ENCODE data around the gene LRMDA.

The LRMDA gene

DNA sequence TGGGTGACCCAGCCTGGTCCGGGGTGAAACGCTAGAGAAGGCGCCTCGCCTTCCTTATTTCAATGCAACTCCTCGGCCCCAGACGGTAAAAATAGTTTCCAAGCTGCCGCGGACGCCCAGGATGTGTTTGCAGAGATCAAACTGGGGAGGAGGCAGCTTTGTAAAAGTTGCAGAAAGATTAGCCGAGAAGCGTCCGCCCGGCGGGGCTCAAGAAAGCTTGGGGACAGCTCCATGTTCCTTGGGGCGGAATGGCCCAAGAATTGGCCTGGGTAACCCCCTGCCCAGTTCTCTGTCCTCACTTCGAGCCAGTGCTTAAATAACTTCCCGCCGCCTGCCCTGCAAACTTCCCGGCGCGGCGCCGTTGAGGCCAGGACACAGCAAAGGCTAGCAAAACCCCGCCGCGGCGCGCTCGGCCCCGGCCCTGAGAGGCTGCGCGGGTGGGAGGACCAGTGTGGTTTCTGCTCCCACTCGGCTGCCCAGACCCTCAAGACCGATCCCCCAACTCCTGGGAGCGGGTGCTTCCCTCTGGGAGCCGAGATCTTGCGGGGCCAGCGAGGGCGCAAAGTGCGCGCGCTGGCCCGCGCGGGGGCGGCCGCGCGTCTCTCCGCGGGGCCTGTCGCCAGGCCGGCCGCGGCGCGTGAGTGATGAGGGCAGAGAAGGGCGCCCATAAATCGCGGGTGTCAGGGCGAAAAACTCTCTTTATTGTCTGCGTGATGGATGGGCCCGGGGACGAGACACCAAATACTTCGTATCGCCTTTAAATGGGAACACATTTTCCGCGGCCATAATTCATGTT is 23.5 kb upstream of the LRMDA start:
- H3K27ac Mint-ChIP-seq, result no peak overlapping the region
- H3K27me3 Mint-ChIP-seq, result peaks cover 89% of the 10 kb centered on the region
- no peak for ATAC-seq
- peak overlapping the region; percentile 23 for H3K4me3 Mint-ChIP-seq
- H3K9me3 Mint-ChIP-seq, result peaks cover 6% of the 10 kb centered on the region
- H3K4me1 Mint-ChIP-seq, result peaks cover 25% of the 10 kb centered on the region
- H3K36me3 Mint-ChIP-seq, result peaks cover 5% of the 10 kb centered on the region

DNA sequence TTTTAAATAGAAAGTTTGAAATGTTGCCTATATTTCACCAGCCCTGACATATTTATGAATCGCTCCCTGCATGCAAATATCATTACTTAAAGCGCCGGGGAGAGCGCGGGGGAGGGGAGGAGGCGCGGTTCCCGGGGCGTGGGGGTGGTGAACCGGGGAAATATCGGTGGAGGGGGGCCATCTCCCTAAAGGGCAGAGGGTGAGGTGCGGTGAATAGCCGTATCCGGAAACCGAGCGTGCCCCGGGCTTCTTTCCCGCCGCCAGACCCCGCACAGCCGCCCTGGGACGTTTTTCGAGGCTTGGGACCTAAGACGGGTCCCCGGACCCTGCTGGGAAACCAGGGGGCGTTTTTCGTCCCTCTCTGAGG is 22.9 kb upstream of the LRMDA start:
- Mint-ChIP-seq H3K4me3 (peak overlapping the region; percentile 23), H3K4me1 (peaks cover 19% of the 10 kb centered on the region), H3K27me3 (peaks cover 89% of the 10 kb centered on the region), H3K9me3 (peaks cover 6% of the 10 kb centered on the region), H3K27ac (no peak overlapping the region), H3K36me3 (peaks cover 5% of the 10 kb centered on the region)
- ATAC-seq, result no peak

DNA sequence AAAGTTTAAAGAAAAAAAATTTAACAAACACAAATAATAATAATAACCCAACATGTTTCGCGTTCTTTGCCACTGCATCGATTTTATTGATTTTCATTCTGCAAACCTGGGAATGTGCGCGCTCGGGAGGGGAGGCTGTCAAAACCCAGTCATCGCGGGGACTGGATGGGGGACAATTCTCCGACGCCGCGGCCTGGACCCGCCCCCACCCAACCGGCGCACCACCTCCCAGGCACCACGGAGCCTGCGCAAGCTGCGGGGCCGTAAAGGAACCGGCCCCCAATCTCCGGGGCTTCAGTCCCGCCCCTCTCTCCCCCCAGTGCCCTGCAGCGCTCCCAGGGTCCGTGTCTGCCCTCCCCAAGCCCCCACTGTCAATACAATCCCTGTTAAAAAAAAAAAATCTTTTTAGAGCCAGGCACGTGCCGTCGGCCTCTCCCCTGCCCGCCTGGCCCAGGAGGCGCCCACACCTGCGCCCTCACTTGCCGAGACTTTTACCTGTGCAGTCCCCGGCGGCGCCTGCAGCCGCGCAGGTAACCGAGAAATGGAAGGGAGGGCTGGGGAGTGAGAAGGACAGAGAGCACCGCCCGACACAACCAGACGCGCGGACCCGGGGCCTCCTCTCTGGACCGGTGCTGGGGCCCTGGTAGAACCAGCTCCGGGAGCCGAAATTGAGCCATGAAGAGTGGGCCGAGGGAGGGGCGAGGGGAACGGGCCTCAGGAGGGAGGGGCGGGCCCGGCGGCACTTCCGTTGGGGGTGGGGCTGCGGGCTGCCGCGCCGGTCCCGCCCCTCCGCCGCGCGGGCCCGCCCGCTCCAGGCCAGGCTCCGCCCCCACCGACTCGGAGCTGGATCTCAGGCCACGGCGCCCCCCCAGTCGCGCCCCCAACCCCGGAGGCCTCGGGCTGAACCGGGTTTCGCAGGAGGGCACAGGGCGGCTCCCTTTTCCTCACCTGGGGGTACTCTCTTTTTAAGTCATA is 22.2 kb upstream of the LRMDA start:
- H3K27ac Mint-ChIP-seq, result no peak overlapping the region
- peaks cover 13% of the 10 kb centered on the region for H3K4me1 Mint-ChIP-seq
- H3K9me3 Mint-ChIP-seq, result peaks cover 3% of the 10 kb centered on the region
- peak; percentile 58 for ATAC-seq
- peaks cover 82% of the 10 kb centered on the region for H3K27me3 Mint-ChIP-seq
- peaks cover 5% of the 10 kb centered on the region for H3K36me3 Mint-ChIP-seq
- H3K4me3 Mint-ChIP-seq, result peak overlapping the region; percentile 72

DNA sequence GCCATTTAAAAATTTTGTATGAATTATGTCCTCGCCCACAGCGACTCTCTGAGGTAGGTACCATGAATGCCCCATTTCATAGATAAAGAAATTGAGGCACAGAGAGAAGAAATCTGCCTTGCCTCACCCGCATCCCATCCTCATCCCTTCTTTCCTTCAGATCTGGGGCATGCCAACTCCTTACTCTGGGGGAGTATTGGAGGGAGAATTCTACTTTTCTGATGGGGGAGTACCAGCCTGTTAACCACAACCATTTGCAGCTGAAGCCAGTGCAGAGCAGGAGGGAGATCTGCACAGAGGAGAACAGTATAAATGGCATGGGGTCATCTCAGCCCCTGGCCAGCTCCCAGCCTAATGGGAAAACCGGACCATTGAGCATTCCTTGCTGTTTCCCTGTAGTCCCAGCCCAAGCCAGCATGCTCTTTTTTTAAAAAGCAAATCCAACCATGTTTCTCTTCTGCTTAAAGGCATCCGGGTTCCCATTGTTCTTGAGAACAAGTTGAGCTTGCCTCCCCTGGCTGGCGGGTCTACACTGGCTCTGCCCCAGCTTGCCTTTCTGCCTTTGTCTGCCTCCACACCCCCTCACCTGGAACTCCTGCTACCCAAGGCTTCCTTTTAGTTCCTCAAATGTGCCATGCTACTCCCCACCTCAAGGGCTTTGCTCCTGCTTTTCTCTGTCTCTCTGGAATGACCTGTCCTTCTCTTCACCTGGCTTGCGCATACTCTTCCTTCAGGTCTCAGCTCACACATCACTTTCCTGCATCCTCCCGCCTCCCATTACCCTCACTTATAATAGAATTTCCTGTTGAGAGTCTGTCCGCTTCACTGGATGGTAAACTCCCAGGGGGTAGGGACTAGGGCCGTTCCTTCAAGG is 21.1 kb upstream of the LRMDA start:
- Mint-ChIP-seq H3K4me1 (peaks cover 12% of the 10 kb centered on the region), H3K27me3 (peaks cover 77% of the 10 kb centered on the region), H3K4me3 (peak overlapping the region; percentile 38), H3K9me3 (peaks cover 3% of the 10 kb centered on the region), H3K36me3 (peaks cover 5% of the 10 kb centered on the region), H3K27ac (no peak overlapping the region)
- no peak for ATAC-seq

DNA sequence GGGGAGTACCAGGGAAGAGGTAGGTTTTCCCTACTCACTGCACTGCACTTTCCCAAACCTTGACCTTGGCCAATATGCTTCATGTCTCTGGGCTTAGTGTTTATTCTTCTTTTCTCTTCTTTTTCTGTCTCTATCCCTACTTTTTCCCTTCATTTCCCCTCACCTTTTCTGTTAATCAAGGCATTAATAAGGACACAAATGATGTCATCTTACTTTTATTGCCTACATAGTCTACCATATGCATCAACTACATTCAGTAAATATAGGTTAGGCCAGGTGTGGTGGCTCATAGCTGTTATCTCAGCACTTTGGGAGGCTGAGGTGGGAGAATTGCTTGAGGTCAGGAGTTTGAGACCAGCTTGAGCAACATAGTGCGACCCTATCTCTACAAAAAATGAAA is 16.9 kb upstream of the LRMDA start:
- Mint-ChIP-seq H3K27me3 (peaks cover 65% of the 10 kb centered on the region), H3K4me1 (no peaks in the 10 kb centered on the region), H3K9me3 (no peaks in the 10 kb centered on the region), H3K4me3 (no peak overlapping the region), H3K36me3 (no peaks in the 10 kb centered on the region), H3K27ac (no peak overlapping the region)
- no peak for ATAC-seq

DNA sequence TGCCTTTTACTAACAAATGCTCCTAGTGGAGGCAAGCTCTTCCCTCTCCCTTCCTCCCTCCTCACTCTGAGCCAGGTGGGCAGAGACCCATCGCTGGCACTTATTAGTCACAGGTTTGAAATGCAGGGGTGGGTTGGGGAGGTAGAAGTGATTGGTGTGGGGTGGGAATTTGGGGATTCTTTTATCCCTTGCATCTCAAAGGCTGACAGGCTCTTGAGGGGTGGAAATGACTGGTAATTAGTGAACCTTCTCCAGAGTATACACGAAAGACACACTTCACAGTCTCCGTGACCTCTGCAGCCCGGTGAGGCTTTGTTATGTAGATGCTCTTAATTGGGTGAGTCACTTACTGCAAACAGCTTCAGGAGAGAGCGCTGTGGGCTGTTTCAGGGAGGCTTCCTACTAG is 13.9 kb upstream of the LRMDA start:
- H3K9me3 Mint-ChIP-seq, result no peaks in the 10 kb centered on the region

DNA sequence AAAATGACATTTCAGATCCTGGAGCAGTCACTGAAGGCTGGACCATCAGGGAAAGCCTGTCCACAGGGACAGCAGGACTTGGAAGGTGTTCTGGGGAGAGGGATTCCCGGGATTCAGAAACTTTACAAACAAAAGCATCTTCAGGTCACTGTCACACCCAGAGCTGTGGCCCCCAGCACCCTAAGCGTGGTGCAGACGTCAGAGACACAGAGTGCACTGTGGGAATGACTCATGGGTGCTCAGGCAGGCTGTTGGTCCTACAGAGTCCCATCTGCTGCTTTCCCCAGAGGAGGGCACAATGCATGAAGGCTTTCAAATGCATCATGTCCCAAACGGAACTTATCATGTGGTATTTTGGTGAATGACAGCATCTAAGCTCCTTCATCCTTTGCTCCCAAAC is 13.1 kb upstream of the LRMDA start:
- Mint-ChIP-seq H3K9me3 (peaks cover 5% of the 10 kb centered on the region), H3K4me1 (no peaks in the 10 kb centered on the region), H3K4me3 (no peak overlapping the region), H3K27ac (no peak overlapping the region), H3K27me3 (peaks cover 45% of the 10 kb centered on the region), H3K36me3 (no peaks in the 10 kb centered on the region)
- no peak for ATAC-seq

More for the DNA sequence above, 13.9 kb upstream of the LRMDA start:
- H3K27me3 Mint-ChIP-seq, result peaks cover 45% of the 10 kb centered on the region
- H3K36me3 Mint-ChIP-seq, result no peaks in the 10 kb centered on the region
- ATAC-seq, result no peak
- no peak overlapping the region for H3K4me3 Mint-ChIP-seq
- H3K27ac Mint-ChIP-seq, result no peak overlapping the region
- no peaks in the 10 kb centered on the region for H3K4me1 Mint-ChIP-seq

DNA sequence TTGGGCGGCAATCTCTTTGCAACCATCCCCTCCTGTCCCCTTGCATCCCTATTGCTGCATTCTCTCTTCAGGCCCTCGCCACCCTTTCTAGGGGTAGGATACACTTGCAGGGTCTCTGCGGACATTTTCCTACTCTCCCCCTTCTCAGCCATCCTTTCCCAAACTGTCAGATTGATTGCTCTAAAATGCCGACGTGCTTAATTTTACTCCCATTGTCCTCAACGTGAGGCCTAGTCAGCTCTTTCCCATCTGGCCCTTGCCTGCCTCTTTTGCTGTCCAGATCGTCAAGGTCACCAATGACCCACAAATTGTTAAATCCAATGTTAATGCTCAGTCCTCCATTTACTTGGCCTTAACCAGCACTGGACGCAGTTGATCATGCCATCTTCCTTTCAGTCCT is 12.7 kb upstream of the LRMDA start:
- peaks cover 5% of the 10 kb centered on the region for H3K9me3 Mint-ChIP-seq
- no peaks in the 10 kb centered on the region for H3K4me1 Mint-ChIP-seq
- H3K27ac Mint-ChIP-seq, result no peak overlapping the region
- no peak for ATAC-seq
- H3K4me3 Mint-ChIP-seq, result no peak overlapping the region
- peaks cover 47% of the 10 kb centered on the region for H3K27me3 Mint-ChIP-seq
- H3K36me3 Mint-ChIP-seq, result no peaks in the 10 kb centered on the region

DNA sequence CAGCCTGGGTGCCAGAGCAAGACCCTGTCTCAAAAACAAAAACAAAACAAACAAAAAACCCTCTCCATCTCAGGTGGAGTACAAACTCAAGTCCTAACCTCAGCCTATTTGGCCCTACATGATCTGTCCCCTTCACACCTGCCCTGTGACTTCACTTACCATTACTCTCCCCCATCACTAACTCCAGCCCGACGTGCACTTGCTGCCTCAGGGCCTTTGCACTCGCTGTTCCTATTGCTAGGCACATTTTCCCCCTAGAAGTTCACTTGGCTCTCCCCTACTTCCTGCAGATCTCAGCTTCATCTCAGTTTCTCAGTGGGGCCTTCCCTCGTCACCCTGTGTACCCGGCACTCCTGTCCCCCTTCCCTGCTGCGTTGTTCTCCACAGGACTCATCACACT is 8.5 kb upstream of the LRMDA start:
- H3K27me3 Mint-ChIP-seq, result peaks cover 34% of the 10 kb centered on the region
- H3K4me1 Mint-ChIP-seq, result no peaks in the 10 kb centered on the region
- no peak for ATAC-seq
- H3K36me3 Mint-ChIP-seq, result no peaks in the 10 kb centered on the region
- H3K9me3 Mint-ChIP-seq, result peaks cover 5% of the 10 kb centered on the region
- no peak overlapping the region for H3K27ac Mint-ChIP-seq
- H3K4me3 Mint-ChIP-seq, result no peak overlapping the region

DNA sequence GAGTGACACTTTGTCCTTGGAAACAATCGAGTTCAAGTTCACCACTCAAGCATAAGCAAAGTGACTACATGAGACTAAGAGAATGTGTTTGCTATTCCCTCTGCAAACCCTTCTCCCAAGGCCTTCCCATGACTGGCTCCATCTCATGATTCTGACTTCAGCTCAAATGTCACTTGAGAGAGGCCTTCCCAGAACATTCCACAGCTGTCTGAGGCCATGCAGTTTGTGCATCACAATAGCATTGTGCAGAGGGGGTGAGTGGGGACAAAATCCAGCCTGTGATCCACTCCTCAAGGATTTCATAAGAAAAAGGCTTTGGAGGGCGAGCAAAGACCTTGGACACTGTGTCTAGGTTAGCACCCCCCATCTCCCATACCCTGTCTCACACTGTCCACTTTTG is 6.9 kb upstream of the LRMDA start:
- Mint-ChIP-seq H3K9me3 (peaks cover 5% of the 10 kb centered on the region), H3K4me3 (no peak overlapping the region), H3K4me1 (no peaks in the 10 kb centered on the region), H3K27ac (no peak overlapping the region), H3K36me3 (no peaks in the 10 kb centered on the region), H3K27me3 (peaks cover 38% of the 10 kb centered on the region)
- no peak for ATAC-seq

DNA sequence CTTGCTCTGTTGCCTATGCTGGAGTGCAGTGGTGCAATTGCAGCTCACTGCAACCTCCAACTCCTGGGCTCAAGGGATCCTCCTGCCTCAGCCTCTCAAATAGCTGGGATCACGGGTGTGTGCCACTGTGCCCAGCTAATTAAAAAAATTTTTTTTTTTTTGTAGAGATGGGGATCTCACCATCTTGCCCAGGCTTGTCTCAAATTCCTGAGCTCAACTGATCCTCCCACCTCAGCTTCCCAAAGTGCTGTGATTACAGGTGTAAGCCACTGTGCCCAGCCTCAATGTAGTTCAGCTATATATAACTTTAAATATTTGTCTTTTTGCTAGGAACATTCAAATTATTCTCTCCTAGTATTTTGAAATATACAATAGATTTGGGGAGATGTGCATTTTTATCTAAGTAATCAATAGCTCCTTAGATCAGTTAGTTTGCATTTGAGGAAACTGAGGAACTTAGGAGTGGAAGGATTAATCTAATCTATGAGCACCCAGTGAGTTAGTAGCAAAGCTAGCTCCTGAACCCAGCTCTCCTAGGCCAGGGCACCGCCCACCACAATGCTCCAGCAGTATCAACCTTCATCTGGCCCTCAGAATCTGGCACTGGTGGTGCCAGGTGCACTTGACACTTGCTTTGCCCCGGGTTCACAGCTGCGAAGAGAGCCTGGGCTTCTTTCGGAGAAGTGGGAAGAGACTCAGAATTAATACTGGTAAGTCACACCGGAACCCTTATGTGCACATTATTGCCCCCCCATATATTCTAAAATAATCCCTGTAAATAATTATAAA is 5.9 kb upstream of the LRMDA start:
- Mint-ChIP-seq H3K27ac (no peak overlapping the region), H3K9me3 (peaks cover 5% of the 10 kb centered on the region), H3K4me3 (no peak overlapping the region), H3K4me1 (no peaks in the 10 kb centered on the region), H3K36me3 (no peaks in the 10 kb centered on the region), H3K27me3 (peaks cover 39% of the 10 kb centered on the region)
- no peak for ATAC-seq

DNA sequence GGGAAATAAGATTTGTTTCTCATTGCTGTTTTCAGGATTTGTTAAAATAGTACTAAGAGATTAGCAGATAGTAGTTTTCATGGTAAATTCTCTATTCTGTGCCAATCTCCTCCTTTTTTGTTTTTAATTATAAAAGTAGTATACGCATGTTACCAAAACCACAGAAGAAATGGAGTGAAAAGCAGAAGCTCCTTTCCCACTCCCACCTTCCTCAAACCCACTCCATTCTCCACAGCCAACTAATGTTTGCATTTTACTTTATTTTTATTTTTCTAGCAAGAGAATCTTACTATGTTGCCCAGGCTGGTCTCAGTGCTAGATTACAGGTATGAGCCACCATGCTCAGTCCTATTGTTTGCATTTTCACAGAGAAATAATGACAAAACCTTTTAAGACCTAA is 4.5 kb upstream of the LRMDA start:
- ATAC-seq, result no peak
- Mint-ChIP-seq H3K27me3 (peaks cover 49% of the 10 kb centered on the region), H3K4me3 (no peak overlapping the region), H3K36me3 (no peaks in the 10 kb centered on the region), H3K27ac (no peak overlapping the region), H3K9me3 (peaks cover 5% of the 10 kb centered on the region), H3K4me1 (peaks cover 3% of the 10 kb centered on the region)

DNA sequence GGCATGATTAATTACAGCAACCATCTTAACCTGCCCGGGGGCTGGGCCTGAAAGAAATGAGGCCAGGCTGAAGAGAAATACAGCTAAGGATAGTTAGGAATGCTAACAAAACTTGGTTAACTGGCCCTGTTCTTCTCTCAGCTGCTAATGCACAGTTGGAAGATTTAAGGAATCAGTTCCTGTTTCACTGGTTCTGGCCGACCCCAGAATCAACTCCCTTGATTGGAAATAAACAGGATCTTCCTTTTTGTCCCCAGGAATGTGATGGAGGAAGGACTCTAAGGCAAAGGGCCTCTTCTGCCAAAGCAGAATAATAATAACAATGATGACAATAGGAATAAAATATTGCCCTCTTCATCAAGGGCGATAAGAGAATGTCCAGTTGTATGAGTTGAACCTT is 3.5 kb upstream of the LRMDA start:
- H3K9me3 Mint-ChIP-seq, result peaks cover 4% of the 10 kb centered on the region
- no peaks in the 10 kb centered on the region for H3K36me3 Mint-ChIP-seq
- H3K27me3 Mint-ChIP-seq, result peaks cover 55% of the 10 kb centered on the region
- peaks cover 6% of the 10 kb centered on the region for H3K4me1 Mint-ChIP-seq
- H3K4me3 Mint-ChIP-seq, result no peak overlapping the region
- no peak overlapping the region for H3K27ac Mint-ChIP-seq
- no peak for ATAC-seq

DNA sequence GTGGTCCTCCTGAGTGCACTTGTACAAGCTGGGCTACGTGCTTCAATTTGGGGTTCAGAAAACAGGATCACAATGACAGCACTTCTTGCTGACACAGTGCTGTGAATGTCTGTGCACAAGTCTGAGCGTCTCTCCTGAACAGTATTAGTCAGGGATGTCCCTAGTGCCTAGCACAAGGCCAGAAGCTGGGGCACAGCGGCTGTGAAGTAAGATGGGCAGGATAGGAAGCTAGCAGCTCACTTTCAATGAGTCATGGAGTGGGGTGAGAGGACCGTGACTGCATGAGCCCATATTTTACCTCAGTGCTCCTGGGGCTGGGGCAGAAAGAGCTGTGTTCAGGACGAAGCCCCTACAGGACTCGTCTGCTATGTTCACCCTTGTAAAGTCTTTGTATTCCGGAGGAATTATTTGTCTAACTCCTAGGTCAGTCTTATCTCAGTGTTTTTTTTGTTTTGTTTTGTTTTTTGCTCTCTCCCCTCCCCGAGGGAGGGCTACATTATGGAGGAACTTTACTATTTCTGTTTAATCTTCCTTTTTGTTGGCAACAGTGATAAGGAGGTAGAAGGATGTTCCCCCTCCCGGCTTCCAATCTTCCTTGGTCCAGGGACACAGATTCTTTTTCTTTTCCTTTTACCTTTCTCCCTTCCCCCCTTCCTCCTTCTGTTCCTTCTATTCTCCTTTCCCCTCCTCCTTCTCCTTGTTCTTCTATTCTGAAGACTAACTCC is 2.8 kb upstream of the LRMDA start:
- peaks cover 6% of the 10 kb centered on the region for H3K4me1 Mint-ChIP-seq
- H3K27ac Mint-ChIP-seq, result no peak overlapping the region
- H3K36me3 Mint-ChIP-seq, result no peaks in the 10 kb centered on the region
- no peak overlapping the region for H3K4me3 Mint-ChIP-seq
- H3K27me3 Mint-ChIP-seq, result peaks cover 55% of the 10 kb centered on the region
- no peak for ATAC-seq
- H3K9me3 Mint-ChIP-seq, result no peaks in the 10 kb centered on the region

Measured in stimulated activated memory B cell treated with anti-CD40 and anti-IgM and Interleukin-4, amounts not matched to agents 10 μg/mL and 1 μg/mL and 100 μg/mL, for 72 hours (primary cell).